ENCODE measurements around the gene SEPTIN5. TPM values are rescaled to one million over a fixed set of nuclear protein-coding genes. Genes with fewer than 3 reads are reported as not detected.

Gene SEPTIN5
- total and polyA plus RNA-seq, 2 experiments from 2014 or later, result 4.3 to 17.2 TPM

DNA sequence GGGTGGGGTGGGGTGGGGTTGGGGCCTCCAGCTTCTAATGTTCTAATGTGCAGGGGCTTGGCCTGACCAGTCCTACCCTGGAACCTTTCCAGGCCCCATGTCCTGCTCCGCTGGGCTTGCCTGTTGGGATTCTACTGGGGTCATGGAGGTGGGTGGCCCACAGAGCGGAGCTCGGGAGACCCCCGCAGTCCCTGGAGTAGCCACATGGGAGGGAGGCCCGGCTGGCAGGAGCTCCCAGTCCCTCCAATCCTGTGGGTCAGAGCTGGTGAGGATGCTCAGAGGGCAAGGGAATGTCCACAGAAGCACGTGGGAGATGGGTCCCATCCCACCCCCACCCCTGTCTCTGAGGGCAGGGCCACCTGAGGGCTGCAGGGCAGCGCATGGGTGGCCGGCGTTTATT, 2.9 kb downstream of the SEPTIN5 start:
- H3K27ac ChIP-seq (ENCODE audit: low read depth), result no peak overlapping the region
- H3K27me3 Mint-ChIP-seq (ENCODE audit: insufficient read depth, low read depth, poor library complexity), result peaks cover 64% of the 10 kb centered on the region
- no peak overlapping the region for H3K27ac Mint-ChIP-seq
- H3K36me3 Mint-ChIP-seq (ENCODE audit: low read depth), result peaks cover 11% of the 10 kb centered on the region; the same call in 2 of the 3 replicates
- H3K4me3 Mint-ChIP-seq, result no peak overlapping the region; the same call in 2 of the 3 replicates
- peaks cover 9% of the 10 kb centered on the region for H3K4me1 Mint-ChIP-seq
- no peaks in the 10 kb centered on the region for H3F3A ChIP-seq (replicated peaks; ENCODE audit: low read depth)
- peaks cover 3% of the 10 kb centered on the region; the same call in 1 of the 3 replicates for H3K9me3 Mint-ChIP-seq
- peaks cover 7% of the 10 kb centered on the region for H4K20me1 ChIP-seq (replicated peaks; ENCODE audit: insufficient read depth)
- peaks cover 88% of the 10 kb centered on the region for H3K27me3 ChIP-seq (ENCODE audit: insufficient read depth)
- H2AFZ ChIP-seq, result no peak overlapping the region
- no peak for ATAC-seq
- no peaks in the 10 kb centered on the region for H3K36me3 ChIP-seq (ENCODE audit: insufficient read depth)
- H3K4me3 ChIP-seq, result no peak overlapping the region
- TF ChIP-seq, protein P1, sequence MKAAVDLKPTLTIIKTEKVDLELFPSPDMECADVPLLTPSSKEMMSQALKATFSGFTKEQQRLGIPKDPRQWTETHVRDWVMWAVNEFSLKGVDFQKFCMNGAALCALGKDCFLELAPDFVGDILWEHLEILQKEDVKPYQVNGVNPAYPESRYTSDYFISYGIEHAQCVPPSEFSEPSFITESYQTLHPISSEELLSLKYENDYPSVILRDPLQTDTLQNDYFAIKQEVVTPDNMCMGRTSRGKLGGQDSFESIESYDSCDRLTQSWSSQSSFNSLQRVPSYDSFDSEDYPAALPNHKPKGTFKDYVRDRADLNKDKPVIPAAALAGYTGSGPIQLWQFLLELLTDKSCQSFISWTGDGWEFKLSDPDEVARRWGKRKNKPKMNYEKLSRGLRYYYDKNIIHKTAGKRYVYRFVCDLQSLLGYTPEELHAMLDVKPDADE (IDR thresholded peaks at IDR 0.05), result no peak
- TF ChIP-seq ZNF331 (CRISPR knock-in tag; IDR thresholded peaks at IDR 0.05; ENCODE audit: low read depth), result no peak
- TF ChIP-seq EZH2 (IDR thresholded peaks at IDR 0.05; ENCODE audit: low read depth, unreplicated experiment), result no peak
- no peak for TF ChIP-seq EZH2phosphoT487 (IDR thresholded peaks at IDR 0.05; ENCODE audit: unreplicated experiment)
- TF ChIP-seq, protein P2, sequence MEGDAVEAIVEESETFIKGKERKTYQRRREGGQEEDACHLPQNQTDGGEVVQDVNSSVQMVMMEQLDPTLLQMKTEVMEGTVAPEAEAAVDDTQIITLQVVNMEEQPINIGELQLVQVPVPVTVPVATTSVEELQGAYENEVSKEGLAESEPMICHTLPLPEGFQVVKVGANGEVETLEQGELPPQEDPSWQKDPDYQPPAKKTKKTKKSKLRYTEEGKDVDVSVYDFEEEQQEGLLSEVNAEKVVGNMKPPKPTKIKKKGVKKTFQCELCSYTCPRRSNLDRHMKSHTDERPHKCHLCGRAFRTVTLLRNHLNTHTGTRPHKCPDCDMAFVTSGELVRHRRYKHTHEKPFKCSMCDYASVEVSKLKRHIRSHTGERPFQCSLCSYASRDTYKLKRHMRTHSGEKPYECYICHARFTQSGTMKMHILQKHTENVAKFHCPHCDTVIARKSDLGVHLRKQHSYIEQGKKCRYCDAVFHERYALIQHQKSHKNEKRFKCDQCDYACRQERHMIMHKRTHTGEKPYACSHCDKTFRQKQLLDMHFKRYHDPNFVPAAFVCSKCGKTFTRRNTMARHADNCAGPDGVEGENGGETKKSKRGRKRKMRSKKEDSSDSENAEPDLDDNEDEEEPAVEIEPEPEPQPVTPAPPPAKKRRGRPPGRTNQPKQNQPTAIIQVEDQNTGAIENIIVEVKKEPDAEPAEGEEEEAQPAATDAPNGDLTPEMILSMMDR (conservative IDR thresholded peaks at IDR 0.05; ENCODE audit: low read depth in 2 of 2), result no peak
- TF ChIP-seq NANOG (IDR thresholded peaks at IDR 0.05; ENCODE audit: borderline replicate concordance), result no peak
- TF ChIP-seq ZNF114 (CRISPR knock-in tag; IDR thresholded peaks at IDR 0.05), result no peak
- TF ChIP-seq, protein P3, sequence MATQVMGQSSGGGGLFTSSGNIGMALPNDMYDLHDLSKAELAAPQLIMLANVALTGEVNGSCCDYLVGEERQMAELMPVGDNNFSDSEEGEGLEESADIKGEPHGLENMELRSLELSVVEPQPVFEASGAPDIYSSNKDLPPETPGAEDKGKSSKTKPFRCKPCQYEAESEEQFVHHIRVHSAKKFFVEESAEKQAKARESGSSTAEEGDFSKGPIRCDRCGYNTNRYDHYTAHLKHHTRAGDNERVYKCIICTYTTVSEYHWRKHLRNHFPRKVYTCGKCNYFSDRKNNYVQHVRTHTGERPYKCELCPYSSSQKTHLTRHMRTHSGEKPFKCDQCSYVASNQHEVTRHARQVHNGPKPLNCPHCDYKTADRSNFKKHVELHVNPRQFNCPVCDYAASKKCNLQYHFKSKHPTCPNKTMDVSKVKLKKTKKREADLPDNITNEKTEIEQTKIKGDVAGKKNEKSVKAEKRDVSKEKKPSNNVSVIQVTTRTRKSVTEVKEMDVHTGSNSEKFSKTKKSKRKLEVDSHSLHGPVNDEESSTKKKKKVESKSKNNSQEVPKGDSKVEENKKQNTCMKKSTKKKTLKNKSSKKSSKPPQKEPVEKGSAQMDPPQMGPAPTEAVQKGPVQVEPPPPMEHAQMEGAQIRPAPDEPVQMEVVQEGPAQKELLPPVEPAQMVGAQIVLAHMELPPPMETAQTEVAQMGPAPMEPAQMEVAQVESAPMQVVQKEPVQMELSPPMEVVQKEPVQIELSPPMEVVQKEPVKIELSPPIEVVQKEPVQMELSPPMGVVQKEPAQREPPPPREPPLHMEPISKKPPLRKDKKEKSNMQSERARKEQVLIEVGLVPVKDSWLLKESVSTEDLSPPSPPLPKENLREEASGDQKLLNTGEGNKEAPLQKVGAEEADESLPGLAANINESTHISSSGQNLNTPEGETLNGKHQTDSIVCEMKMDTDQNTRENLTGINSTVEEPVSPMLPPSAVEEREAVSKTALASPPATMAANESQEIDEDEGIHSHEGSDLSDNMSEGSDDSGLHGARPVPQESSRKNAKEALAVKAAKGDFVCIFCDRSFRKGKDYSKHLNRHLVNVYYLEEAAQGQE (IDR thresholded peaks at IDR 0.05; ENCODE audit: unreplicated experiment), result no peak
- TF ChIP-seq POLR2AphosphoS5 (IDR thresholded peaks at IDR 0.05; ENCODE audit: low read depth), result no peak
- TF ChIP-seq STAT1 (IDR thresholded peaks at IDR 0.05; ENCODE audit: unreplicated experiment), result no peak
- no peak for TF ChIP-seq CREB1 (CRISPR knock-in tag; IDR thresholded peaks at IDR 0.05; ENCODE audit: low read depth)
- TF ChIP-seq JUNB (IDR thresholded peaks at IDR 0.05; ENCODE audit: unreplicated experiment), result no peak
- TF ChIP-seq, protein P4, sequence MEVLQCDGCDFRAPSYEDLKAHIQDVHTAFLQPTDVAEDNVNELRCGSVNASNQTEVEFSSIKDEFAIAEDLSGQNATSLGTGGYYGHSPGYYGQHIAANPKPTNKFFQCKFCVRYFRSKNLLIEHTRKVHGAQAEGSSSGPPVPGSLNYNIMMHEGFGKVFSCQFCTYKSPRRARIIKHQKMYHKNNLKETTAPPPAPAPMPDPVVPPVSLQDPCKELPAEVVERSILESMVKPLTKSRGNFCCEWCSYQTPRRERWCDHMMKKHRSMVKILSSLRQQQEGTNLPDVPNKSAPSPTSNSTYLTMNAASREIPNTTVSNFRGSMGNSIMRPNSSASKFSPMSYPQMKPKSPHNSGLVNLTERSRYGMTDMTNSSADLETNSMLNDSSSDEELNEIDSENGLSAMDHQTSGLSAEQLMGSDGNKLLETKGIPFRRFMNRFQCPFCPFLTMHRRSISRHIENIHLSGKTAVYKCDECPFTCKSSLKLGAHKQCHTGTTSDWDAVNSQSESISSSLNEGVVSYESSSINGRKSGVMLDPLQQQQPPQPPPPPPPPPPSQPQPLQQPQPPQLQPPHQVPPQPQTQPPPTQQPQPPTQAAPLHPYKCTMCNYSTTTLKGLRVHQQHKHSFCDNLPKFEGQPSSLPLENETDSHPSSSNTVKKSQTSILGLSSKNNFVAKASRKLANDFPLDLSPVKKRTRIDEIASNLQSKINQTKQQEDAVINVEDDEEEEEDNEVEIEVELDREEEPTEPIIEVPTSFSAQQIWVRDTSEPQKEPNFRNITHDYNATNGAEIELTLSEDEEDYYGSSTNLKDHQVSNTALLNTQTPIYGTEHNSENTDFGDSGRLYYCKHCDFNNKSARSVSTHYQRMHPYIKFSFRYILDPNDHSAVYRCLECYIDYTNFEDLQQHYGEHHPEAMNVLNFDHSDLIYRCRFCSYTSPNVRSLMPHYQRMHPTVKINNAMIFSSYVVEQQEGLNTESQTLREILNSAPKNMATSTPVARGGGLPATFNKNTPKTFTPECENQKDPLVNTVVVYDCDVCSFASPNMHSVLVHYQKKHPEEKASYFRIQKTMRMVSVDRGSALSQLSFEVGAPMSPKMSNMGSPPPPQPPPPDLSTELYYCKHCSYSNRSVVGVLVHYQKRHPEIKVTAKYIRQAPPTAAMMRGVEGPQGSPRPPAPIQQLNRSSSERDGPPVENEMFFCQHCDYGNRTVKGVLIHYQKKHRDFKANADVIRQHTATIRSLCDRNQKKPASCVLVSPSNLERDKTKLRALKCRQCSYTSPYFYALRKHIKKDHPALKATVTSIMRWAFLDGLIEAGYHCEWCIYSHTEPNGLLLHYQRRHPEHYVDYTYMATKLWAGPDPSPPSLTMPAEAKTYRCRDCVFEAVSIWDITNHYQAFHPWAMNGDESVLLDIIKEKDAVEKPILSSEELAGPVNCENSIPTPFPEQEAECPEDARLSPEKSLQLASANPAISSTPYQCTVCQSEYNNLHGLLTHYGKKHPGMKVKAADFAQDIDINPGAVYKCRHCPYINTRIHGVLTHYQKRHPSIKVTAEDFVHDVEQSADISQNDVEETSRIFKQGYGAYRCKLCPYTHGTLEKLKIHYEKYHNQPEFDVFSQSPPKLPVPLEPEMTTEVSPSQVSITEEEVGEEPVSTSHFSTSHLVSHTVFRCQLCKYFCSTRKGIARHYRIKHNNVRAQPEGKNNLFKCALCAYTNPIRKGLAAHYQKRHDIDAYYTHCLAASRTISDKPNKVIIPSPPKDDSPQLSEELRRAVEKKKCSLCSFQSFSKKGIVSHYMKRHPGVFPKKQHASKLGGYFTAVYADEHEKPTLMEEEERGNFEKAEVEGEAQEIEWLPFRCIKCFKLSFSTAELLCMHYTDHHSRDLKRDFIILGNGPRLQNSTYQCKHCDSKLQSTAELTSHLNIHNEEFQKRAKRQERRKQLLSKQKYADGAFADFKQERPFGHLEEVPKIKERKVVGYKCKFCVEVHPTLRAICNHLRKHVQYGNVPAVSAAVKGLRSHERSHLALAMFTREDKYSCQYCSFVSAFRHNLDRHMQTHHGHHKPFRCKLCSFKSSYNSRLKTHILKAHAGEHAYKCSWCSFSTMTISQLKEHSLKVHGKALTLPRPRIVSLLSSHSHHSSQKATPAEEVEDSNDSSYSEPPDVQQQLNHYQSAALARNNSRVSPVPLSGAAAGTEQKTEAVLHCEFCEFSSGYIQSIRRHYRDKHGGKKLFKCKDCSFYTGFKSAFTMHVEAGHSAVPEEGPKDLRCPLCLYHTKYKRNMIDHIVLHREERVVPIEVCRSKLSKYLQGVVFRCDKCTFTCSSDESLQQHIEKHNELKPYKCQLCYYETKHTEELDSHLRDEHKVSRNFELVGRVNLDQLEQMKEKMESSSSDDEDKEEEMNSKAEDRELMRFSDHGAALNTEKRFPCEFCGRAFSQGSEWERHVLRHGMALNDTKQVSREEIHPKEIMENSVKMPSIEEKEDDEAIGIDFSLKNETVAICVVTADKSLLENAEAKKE (CRISPR knock-in tag; IDR thresholded peaks at IDR 0.05), result no peak
- H3K4me1 ChIP-seq (ENCODE audit: insufficient read depth), result peaks cover 4% of the 10 kb centered on the region; the same call in 1 of the 2 replicates
- no peaks in the 10 kb centered on the region for H3K79me2 ChIP-seq (replicated peaks; ENCODE audit: insufficient read depth)
- no peak for DNase-seq (ENCODE audit: low spot score)
- no peak overlapping the region for H3K4me2 ChIP-seq
- H3K9me2 ChIP-seq (ENCODE audit: insufficient read depth), result no peaks in the 10 kb centered on the region
